SHP77 treated with DMSO at 0.1 percent for 48 hours (cell line): ENCODE data around the gene ZNF28.
A peak's percentile ranks its signal among the peaks of the same experiment; 100 is the strongest.
"Not testable (repeated sequence)": the region's sequence is repeated elsewhere in the genome, so short reads cannot be mapped to it uniquely, and the experiment has no call there.

Experiments used
- DNase-seq: peaks from one replicate; lab custom pipeline; 2025; lab: John Stamatoyannopoulos, UW

ZNF28 gene

GRCh38 chr19:52778811-52779210 lies 42.6 kb downstream of the ZNF28 start:
- no peak for DNase-seq

GRCh38 chr19:52756447-52756846 lies 65.0 kb downstream of the ZNF28 start:
- not testable (repeated sequence) for DNase-seq

- no peak for DNase-seq
These were observed 71.7 kb downstream of the ZNF28 start for GRCh38 chr19:52749780-52750179.

- peak; percentile 1 for DNase-seq
These were observed 73.0 kb downstream of the ZNF28 start for GRCh38 chr19:52748336-52748950.
